ENCODE measurements around the gene LUZP2. TPM values are rescaled to one million over a fixed set of nuclear protein-coding genes. Genes with fewer than 3 reads are reported as not detected.

LUZP2 gene
- total RNA-seq, 4 donors from 2014 or later, result 0.04 to 0.62 (median 0.11) TPM; not detected in 1

DNA sequence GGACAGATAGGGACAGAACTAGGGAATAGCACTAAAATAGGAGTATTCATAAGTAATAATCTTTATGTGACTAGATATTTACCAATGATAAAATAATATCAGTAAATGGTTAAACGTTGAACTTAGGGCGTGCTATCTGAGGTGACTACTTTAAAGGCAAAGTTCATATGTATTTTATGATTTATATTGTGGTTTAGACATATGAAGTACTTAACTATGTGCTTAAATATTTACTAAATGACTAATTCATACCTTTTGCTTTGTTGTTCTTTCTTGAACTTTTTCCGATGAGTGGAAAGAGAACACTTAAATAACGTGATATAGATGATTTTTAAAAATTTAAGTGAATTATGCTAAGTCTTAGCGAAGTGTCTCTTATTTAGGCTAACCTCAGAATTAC is 14.7 kb downstream of the LUZP2 start:
- intact Hi-C loops (cut with DNase I; ENCODE audit: low total_unique reads), result no loop called here
- TF ChIP-seq, protein P1, sequence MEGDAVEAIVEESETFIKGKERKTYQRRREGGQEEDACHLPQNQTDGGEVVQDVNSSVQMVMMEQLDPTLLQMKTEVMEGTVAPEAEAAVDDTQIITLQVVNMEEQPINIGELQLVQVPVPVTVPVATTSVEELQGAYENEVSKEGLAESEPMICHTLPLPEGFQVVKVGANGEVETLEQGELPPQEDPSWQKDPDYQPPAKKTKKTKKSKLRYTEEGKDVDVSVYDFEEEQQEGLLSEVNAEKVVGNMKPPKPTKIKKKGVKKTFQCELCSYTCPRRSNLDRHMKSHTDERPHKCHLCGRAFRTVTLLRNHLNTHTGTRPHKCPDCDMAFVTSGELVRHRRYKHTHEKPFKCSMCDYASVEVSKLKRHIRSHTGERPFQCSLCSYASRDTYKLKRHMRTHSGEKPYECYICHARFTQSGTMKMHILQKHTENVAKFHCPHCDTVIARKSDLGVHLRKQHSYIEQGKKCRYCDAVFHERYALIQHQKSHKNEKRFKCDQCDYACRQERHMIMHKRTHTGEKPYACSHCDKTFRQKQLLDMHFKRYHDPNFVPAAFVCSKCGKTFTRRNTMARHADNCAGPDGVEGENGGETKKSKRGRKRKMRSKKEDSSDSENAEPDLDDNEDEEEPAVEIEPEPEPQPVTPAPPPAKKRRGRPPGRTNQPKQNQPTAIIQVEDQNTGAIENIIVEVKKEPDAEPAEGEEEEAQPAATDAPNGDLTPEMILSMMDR (IDR thresholded peaks at IDR 0.05), result no peak
- TF ChIP-seq POLR2A (IDR thresholded peaks at IDR 0.05), result no peak
- WGBS, 2 donors, result 78 to 79% methylated on average over 5 of the region's 5 CpGs
- DNase-seq (ENCODE audit: low spot score in 2 of 2), result no peak
- H3K4me3 ChIP-seq (ENCODE audit: low read depth, poor library complexity, severe bottlenecking), result no peak overlapping the region

DNA sequence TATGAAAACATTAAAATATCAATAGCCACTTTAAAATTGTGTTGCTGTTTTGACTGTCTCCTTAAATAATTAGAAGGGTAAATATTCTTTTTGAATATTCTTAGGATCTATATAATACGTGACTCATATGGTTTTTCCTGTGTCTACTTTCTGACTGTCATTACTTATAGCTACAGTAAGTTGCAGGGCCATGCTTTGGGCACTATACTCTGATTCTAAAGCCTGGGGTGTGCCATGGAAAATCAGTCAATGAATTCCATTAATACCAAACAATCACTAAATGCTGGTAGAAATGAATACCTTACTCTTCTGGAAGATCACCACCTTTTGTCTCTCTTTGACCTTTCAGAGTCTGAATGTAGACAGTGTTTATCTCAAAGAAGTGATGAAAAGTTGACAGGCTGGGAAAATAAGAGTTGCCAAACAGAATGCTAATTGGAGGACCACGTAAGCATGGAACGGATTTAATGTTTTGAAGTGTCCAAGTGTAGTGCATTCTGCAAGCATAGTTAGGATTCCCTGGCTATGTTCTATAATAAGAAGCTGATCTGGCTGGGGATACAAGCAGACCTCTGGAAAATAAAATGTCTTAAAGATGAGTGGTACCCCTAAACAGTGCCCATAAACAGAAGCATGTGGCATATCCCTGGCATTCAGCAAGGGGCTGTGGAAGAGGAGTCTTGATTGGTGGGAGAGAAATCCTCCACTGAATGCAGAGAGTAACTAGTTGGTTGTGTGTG is 16.8 kb downstream of the LUZP2 start:
- intact Hi-C loops (cut with DNase I; ENCODE audit: low total_unique reads), result no loop called here
- no peak overlapping the region for H3K4me3 ChIP-seq (ENCODE audit: low read depth, poor library complexity, severe bottlenecking)
- TF ChIP-seq POLR2A (IDR thresholded peaks at IDR 0.05), result no peak
- TF ChIP-seq, protein P1 (IDR thresholded peaks at IDR 0.05), result no peak
- DNase-seq (ENCODE audit: low spot score in 2 of 2), result no peak
- 71 to 76% methylated on average over 3 of the region's 3 CpGs for WGBS, 2 donors

DNA sequence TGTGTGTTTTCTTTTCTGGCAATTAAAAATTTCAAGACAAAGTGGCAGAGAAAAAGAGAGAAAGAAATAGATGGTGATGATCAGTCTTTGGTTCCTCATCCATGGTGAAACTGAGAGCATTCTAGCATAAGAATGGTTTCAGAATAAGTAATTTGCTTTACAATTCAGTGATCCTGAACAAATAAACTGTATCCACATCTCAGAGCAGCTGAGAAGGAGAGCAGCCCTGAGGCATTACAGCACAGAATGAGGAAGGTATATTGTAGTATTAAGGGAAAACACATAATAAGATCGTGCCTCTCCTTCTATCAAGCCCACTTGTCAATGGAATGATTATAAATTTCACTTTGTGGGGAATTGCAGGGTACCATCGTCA is 17.4 kb downstream of the LUZP2 start:
- TF ChIP-seq POLR2A (IDR thresholded peaks at IDR 0.05), result no peak
- intact Hi-C loops (cut with DNase I; ENCODE audit: low total_unique reads), result no loop called here
- H3K4me3 ChIP-seq (ENCODE audit: low read depth, poor library complexity, severe bottlenecking), result no peak overlapping the region
- 78 to 80% methylated on average over 2 of the region's 2 CpGs for WGBS, 2 donors
- no peak for DNase-seq (ENCODE audit: low spot score in 2 of 2)

- no peak overlapping the region for H3K4me3 ChIP-seq (ENCODE audit: low read depth, poor library complexity, severe bottlenecking)
- DNase-seq (ENCODE audit: low spot score in 2 of 2), result no peak
- 90 to 93% methylated on average over 1 of the region's 1 CpG for WGBS, 2 donors
- TF ChIP-seq, protein P1 (IDR thresholded peaks at IDR 0.05), result no peak
- TF ChIP-seq POLR2A (IDR thresholded peaks at IDR 0.05), result no peak
- intact Hi-C loops (cut with DNase I; ENCODE audit: low total_unique reads), result no loop called here
These were observed 18.8 kb downstream of the LUZP2 start for GRCh38 chr11:24515632-24516031.

GRCh38 chr11:24516638-24517037 is 19.8 kb downstream of the LUZP2 start:
- intact Hi-C loops (cut with DNase I; ENCODE audit: low total_unique reads), result no loop called here
- no peak overlapping the region for H3K4me3 ChIP-seq (ENCODE audit: low read depth, poor library complexity, severe bottlenecking)
- no peak for TF ChIP-seq POLR2A (IDR thresholded peaks at IDR 0.05)
- TF ChIP-seq, protein P1 (IDR thresholded peaks at IDR 0.05), result no peak
- no peak for DNase-seq (ENCODE audit: low spot score in 2 of 2)

GRCh38 chr11:24521601-24522000 is 24.7 kb downstream of the LUZP2 start:
- no peak overlapping the region for H3K4me3 ChIP-seq (ENCODE audit: low read depth, poor library complexity, severe bottlenecking)
- DNase-seq (ENCODE audit: low spot score in 2 of 2), result no peak
- 63 to 65% methylated on average over 5 of the region's 5 CpGs for WGBS, 2 donors
- intact Hi-C loops (cut with DNase I; ENCODE audit: low total_unique reads), result no loop called here
- TF ChIP-seq, protein P1 (IDR thresholded peaks at IDR 0.05), result no peak
- TF ChIP-seq POLR2A (IDR thresholded peaks at IDR 0.05), result no peak
